ENCODE measurements around the gene AOX1.
A peak's percentile ranks its signal among the peaks of the same experiment; 100 is the strongest.
"Not testable (repeated sequence)": the region's sequence is repeated elsewhere in the genome, so short reads cannot be mapped to it uniquely, and the experiment has no call there.

The AOX1 gene

DNA sequence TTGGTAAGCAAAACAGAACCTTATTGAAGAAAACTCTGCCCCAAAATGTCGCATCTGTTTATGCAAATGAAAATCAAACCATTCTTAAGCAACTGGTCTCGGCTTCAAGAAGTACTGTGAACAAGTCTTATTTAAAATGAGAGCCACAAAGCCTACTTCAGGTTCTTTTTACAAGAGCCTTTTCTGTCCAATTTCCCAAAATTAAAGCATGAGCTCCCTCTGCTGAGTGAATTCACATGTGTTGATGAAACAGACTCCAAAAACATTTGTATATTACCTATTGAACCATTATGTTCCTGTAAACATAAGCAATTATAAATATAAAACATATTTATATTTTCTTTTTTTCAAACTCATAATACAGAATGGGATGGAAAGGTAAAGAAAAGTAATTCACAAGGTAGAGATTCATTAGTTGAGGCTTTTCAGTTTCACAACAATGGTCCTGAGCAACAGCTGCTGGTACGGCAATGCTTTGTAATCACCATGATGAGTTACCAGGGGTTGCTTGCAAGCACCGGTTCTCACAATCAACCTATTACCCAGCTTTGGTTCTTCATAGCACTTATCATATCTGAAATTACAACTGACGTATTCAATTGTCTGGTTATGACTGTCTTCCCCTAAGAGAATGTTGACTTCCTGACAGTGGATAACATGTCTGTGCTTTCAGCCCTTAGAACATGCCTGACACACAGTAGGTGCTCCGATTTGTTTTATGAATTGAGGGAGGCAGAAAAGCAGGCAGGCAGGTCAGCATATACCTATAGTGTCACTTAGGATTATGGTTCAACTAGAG is 117.5 kb downstream of the AOX1 start:
- H3K4me1 ChIP-seq (ENCODE audit: control insufficient read depth, insufficient read depth, low read length) = peaks cover 11% of the 10 kb centered on the region
- no peak overlapping the region for H3K9ac ChIP-seq (ENCODE audit: low read length)
- no peak overlapping the region for H3K4me3 ChIP-seq (ENCODE audit: low read depth, low read length)
- no peaks in the 10 kb centered on the region for H3K27me3 ChIP-seq (ENCODE audit: control insufficient read depth, insufficient read depth, low read length)
- no peak overlapping the region for H3K27ac ChIP-seq (ENCODE audit: low read depth, low read length)
- H3K36me3 ChIP-seq (ENCODE audit: control insufficient read depth, insufficient read depth, low read length) = no peaks in the 10 kb centered on the region
- no peaks in the 10 kb centered on the region for H3K9me3 ChIP-seq (ENCODE audit: control insufficient read depth, insufficient read depth, low read depth, low read length)

- Histone ChIP-seq H3K9me3 (ENCODE audit: control insufficient read depth, insufficient read depth, low read depth, low read length) (no peaks in the 10 kb centered on the region), H3K27me3 (ENCODE audit: control insufficient read depth, insufficient read depth, low read length) (no peaks in the 10 kb centered on the region), H3K9ac (ENCODE audit: low read length) (no peak overlapping the region), H3K4me3 (ENCODE audit: low read depth, low read length) (no peak overlapping the region), H3K36me3 (ENCODE audit: control insufficient read depth, insufficient read depth, low read length) (no peaks in the 10 kb centered on the region), H3K4me1 (ENCODE audit: control insufficient read depth, insufficient read depth, low read length) (peaks cover 11% of the 10 kb centered on the region), H3K27ac (ENCODE audit: low read depth, low read length) (no peak overlapping the region)
These were observed 118.3 kb downstream of the AOX1 start for GRCh38 chr2:200703926-200704637.

GRCh38 chr2:200705305-200706041 is 119.7 kb downstream of the AOX1 start:
- H3K4me1 ChIP-seq (ENCODE audit: control insufficient read depth, insufficient read depth, low read length) = peaks cover 11% of the 10 kb centered on the region
- H3K4me3 ChIP-seq (ENCODE audit: low read depth, low read length) = no peak overlapping the region
- no peaks in the 10 kb centered on the region for H3K27me3 ChIP-seq (ENCODE audit: control insufficient read depth, insufficient read depth, low read length)
- H3K27ac ChIP-seq (ENCODE audit: low read depth, low read length) = no peak overlapping the region
- H3K36me3 ChIP-seq (ENCODE audit: control insufficient read depth, insufficient read depth, low read length) = no peaks in the 10 kb centered on the region
- no peaks in the 10 kb centered on the region for H3K9me3 ChIP-seq (ENCODE audit: control insufficient read depth, insufficient read depth, low read depth, low read length)
- H3K9ac ChIP-seq (ENCODE audit: low read length) = no peak overlapping the region

DNA sequence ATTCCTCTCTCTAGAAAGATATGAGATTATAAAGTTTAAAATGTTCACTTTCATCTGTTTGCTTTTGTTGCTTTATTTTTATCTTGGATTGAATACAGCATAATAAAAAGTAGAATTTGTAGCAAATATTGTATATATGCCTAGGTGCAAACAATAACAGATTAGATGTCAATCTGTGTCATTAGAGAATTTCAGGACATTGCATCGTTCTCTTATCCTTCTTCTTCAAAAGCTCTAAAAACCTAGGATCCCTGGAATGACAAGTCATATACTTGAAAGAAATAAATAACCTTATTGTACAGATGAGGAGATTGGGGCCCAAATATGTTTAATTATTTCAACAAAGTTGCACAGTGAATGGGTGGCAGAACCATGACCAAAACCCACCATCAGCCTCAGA is 123.1 kb downstream of the AOX1 start:
- H3K36me3 ChIP-seq (ENCODE audit: control insufficient read depth, insufficient read depth, low read length) = no peaks in the 10 kb centered on the region
- H3K9me3 ChIP-seq (ENCODE audit: control insufficient read depth, insufficient read depth, low read depth, low read length) = no peaks in the 10 kb centered on the region
- H3K4me3 ChIP-seq (ENCODE audit: low read depth, low read length) = no peak overlapping the region
- peaks cover 10% of the 10 kb centered on the region for H3K4me1 ChIP-seq (ENCODE audit: control insufficient read depth, insufficient read depth, low read length)
- no peaks in the 10 kb centered on the region for H3K27me3 ChIP-seq (ENCODE audit: control insufficient read depth, insufficient read depth, low read length)
- H3K27ac ChIP-seq (ENCODE audit: low read depth, low read length) = no peak overlapping the region
- H3K9ac ChIP-seq (ENCODE audit: low read length) = no peak overlapping the region

DNA sequence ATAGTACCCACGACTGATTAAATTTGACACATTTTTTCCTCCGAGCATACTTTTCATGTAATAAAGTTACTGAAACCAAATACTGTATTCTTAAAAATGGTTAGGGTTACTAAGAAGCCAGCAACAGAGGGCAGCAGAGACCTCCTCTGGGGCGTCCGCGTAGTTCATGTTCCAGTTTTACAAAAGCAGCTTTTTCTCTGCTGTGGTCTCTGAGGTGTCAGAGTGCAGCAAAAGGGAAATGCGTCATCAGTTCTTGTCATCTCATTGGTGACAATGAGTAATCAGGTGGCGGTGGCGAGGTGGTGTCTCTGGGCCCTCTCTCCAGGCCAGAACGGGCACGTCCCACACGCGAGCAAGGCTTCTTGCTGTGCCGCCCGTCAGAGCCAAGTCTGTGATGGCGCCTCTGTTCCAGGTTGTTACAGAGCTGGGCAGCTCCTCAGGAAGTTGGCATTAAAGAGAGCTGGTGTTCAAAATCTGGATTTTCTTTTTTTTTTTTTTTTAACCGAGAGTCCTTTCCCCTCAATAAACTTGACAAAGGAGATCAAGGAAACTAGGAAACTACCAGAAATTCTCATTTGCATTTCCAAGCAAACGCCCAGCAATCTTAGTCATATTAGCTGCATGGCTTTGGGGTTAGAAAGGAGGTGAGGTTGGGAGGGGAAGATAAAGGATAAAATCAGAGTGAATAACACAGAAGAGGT is 127.3 kb downstream of the AOX1 start:
- H3K4me3 ChIP-seq (ENCODE audit: low read depth, low read length) = peak overlapping the region; percentile 48
- no peaks in the 10 kb centered on the region for H3K27me3 ChIP-seq (ENCODE audit: control insufficient read depth, insufficient read depth, low read length)
- H3K9ac ChIP-seq (ENCODE audit: low read length) = peak overlapping the region; percentile 9
- H3K9me3 ChIP-seq (ENCODE audit: control insufficient read depth, insufficient read depth, low read depth, low read length) = no peaks in the 10 kb centered on the region
- H3K27ac ChIP-seq (ENCODE audit: low read depth, low read length) = no peak overlapping the region
- peaks cover 6% of the 10 kb centered on the region for H3K4me1 ChIP-seq (ENCODE audit: control insufficient read depth, insufficient read depth, low read length)
- H3K36me3 ChIP-seq (ENCODE audit: control insufficient read depth, insufficient read depth, low read length) = no peaks in the 10 kb centered on the region

DNA sequence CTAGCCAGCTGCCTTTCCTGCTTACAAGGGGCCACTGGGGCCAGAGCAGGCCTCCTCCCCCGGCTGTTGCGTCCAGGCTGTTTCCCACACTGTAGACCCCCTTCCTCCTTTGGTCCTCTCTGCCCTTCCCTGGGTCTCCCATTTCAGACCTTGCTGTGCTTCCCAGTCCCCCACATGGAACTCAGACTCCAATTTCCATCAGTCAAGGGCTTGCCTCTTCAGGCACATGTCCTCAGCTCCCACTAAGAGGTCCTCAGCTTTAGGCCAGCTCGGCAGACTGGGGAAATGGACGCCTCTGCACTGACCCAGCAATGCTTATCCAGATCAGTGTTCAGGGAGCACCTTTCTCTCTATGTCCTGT is 127.9 kb downstream of the AOX1 start:
- Histone ChIP-seq H3K9me3 (ENCODE audit: control insufficient read depth, insufficient read depth, low read depth, low read length) (no peaks in the 10 kb centered on the region), H3K27ac (ENCODE audit: low read depth, low read length) (no peak overlapping the region), H3K4me1 (ENCODE audit: control insufficient read depth, insufficient read depth, low read length) (peaks cover 6% of the 10 kb centered on the region), H3K4me3 (ENCODE audit: low read depth, low read length) (0 out of 2 replicates have a peak overlapping the region, but pooled peaks have one; percentile 48), H3K36me3 (ENCODE audit: control insufficient read depth, insufficient read depth, low read length) (no peaks in the 10 kb centered on the region), H3K9ac (ENCODE audit: low read length) (no peak overlapping the region), H3K27me3 (ENCODE audit: control insufficient read depth, insufficient read depth, low read length) (no peaks in the 10 kb centered on the region)

DNA sequence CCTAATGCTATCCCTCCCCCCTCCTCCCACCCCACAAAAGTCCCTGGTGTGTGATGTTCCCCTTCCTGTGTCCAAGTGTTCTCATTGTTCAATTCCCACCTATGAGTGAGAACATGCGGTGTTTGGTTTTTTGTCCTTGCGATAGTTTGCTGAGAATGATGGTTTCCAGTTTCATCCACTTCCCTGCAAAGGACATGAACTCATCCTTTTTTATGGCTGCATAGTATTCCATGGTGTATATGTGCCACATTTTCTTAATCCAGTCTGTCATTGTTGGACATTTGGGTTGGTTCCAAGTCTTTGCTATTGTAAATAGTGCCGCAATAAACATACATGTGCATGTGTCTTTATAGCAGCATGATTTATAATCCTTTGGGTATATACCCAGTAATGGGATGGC is 129.2 kb downstream of the AOX1 start:
- H3K4me1 ChIP-seq (ENCODE audit: control insufficient read depth, insufficient read depth, low read length); H3K27me3 ChIP-seq (ENCODE audit: control insufficient read depth, insufficient read depth, low read length); H3K9me3 ChIP-seq (ENCODE audit: control insufficient read depth, insufficient read depth, low read depth, low read length); H3K36me3 ChIP-seq (ENCODE audit: control insufficient read depth, insufficient read depth, low read length); H3K9ac ChIP-seq (ENCODE audit: low read length); H3K4me3 ChIP-seq (ENCODE audit: low read depth, low read length); H3K27ac ChIP-seq (ENCODE audit: low read depth, low read length): not testable (repeated sequence)

- Histone ChIP-seq H3K36me3 (ENCODE audit: control insufficient read depth, insufficient read depth, low read length) (no peaks in the 10 kb centered on the region), H3K9ac (ENCODE audit: low read length) (no peak overlapping the region), H3K27me3 (ENCODE audit: control insufficient read depth, insufficient read depth, low read length) (no peaks in the 10 kb centered on the region), H3K9me3 (ENCODE audit: control insufficient read depth, insufficient read depth, low read depth, low read length) (no peaks in the 10 kb centered on the region), H3K4me1 (ENCODE audit: control insufficient read depth, insufficient read depth, low read length) (peaks cover 6% of the 10 kb centered on the region), H3K4me3 (ENCODE audit: low read depth, low read length) (no peak overlapping the region), H3K27ac (ENCODE audit: low read depth, low read length) (no peak overlapping the region)
These were observed 130.6 kb downstream of the AOX1 start for GRCh38 chr2:200716386-200716785.
